H1 (cell line): ENCODE results near the gene ARRDC2. TPM values are rescaled to one million over a fixed set of nuclear protein-coding genes. Genes with fewer than 3 reads are reported as not detected.

Source experiments
- CTCF ChIA-PET: fragments of 300-600 bp; sonication (Branson Sonifier 250); formaldehyde crosslinking; loops from one replicate; lab custom pipeline; 2021; ENCODE audit not compliant: partially characterized antibody; lab: Charles Lee
- POLR2A ChIA-PET: fragments of 300-600 bp; sonication (Branson Sonifier 250); formaldehyde crosslinking; loops from one replicate; lab custom pipeline; 2021; ENCODE audit warnings: inconsistent platforms; ENCODE audit not compliant: partially characterized antibody; lab: Charles Lee
- DNase-seq, 2 experiments: peaks; one replicate each; pipeline versions ENCODE4 v3.0.0 to v3.0.0-alpha.2; 2010 to 2022; ENCODE audit warnings: low spot score in 2 of 2, low read depth in 1 of 2, mixed read lengths in 1 of 2
- FAIRE-seq: peaks from 2 replicates; lab custom pipeline; 2011; peaks lifted over from hg19 to GRCh38; lab: Jason Lieb, UNC
- H2AFZ ChIP-seq: 2 replicates; pipeline ENCODE4 v1.8.1; 2012; ENCODE audit warnings: low read length, inconsistent platforms
- H2AK5ac ChIP-seq: 2 replicates; pipeline ENCODE4 v1.6.1; 2013; ENCODE audit warnings: low read depth, low read length
- H2BK120ac ChIP-seq: replicated peaks from 2 replicates; pipeline ENCODE3; 2013; ENCODE audit warnings: low read depth, low read length, inconsistent platforms
- H2BK12ac ChIP-seq: 2 replicates; pipeline ENCODE4 v1.6.1; 2013; ENCODE audit warnings: low read depth, low read length
- H2BK15ac ChIP-seq: 2 replicates; pipeline ENCODE4 v1.6.1; 2013; ENCODE audit warnings: low read length
- H2BK20ac ChIP-seq: 2 replicates; pipeline ENCODE4 v1.6.1; 2013; ENCODE audit warnings: low read length
- H2BK5ac ChIP-seq: 2 replicates; pipeline ENCODE4 v1.6.1; 2013; ENCODE audit warnings: low read depth, low read length
- H3K14ac ChIP-seq: 2 replicates; pipeline ENCODE4 v1.6.1; 2013; ENCODE audit warnings: inconsistent platforms; ENCODE audit not compliant: insufficient read length
- H3K18ac ChIP-seq: 2 replicates; pipeline ENCODE4 v1.6.1; 2013; ENCODE audit warnings: low read length; ENCODE audit errors: extremely low read depth
- H3K23ac ChIP-seq: 2 replicates; pipeline ENCODE4 v1.6.1; 2013; ENCODE audit warnings: inconsistent platforms; ENCODE audit not compliant: insufficient read length
- H3K23me2 ChIP-seq: 2 replicates; pipeline ENCODE4 v1.6.1; 2013; ENCODE audit warnings: low read depth, low read length
- H3K27ac ChIP-seq: 2 replicates; pipeline ENCODE4 v1.6.1; 2011; ENCODE audit warnings: low read depth, low read length, inconsistent platforms
- H3K27me3 ChIP-seq, 4 experiments: replicated peaks in 1 of 4; 1 replicate in 1 of 4; 2 replicates in 3 of 4; pipeline versions ENCODE4 v1.6.1 to v1.8.1; 2011 to 2013; ENCODE audit warnings: low read length in 3 of 4, mild to moderate bottlenecking in 3 of 4, inconsistent platforms in 2 of 4, mixed read lengths in 2 of 4, moderate library complexity in 1 of 4; ENCODE audit not compliant: control insufficient read depth in 3 of 4, insufficient read depth in 3 of 4; ENCODE audit errors: extremely low read depth in 1 of 4
- H3K36me3 ChIP-seq, 4 experiments: 2 replicates each; pipeline versions ENCODE4 v1.6.1 to v1.8.1; 2011 to 2013; ENCODE audit warnings: mild to moderate bottlenecking in 4 of 4, low read length in 3 of 4, moderate library complexity in 2 of 4, control low read depth in 1 of 4, inconsistent platforms in 1 of 4; ENCODE audit not compliant: insufficient read depth in 4 of 4, control insufficient read depth in 2 of 4
- H3K4ac ChIP-seq: replicated peaks from 2 replicates; pipeline ENCODE3; 2013; ENCODE audit warnings: low read length, low read depth, mixed read lengths, inconsistent platforms; ENCODE audit not compliant: insufficient read length
- H3K4me1 ChIP-seq, 4 experiments: replicated peaks in 1 of 4; 1 replicate in 1 of 4; 2 replicates in 3 of 4; pipeline versions ENCODE4 v1.6.1 to v1.8.1; 2011 to 2013; ENCODE audit warnings: low read length in 3 of 4, inconsistent platforms in 2 of 4, mixed read lengths in 1 of 4; ENCODE audit not compliant: insufficient read depth in 4 of 4, control insufficient read depth in 3 of 4
- H3K4me2 ChIP-seq, 2 experiments: 2 replicates each; pipeline versions ENCODE4 v1.6.1 to v1.8.1; 2011 to 2013; ENCODE audit warnings: low read depth in 2 of 2, low read length in 2 of 2, control low read depth in 1 of 2, inconsistent platforms in 1 of 2, mild to moderate bottlenecking in 1 of 2; ENCODE audit not compliant: insufficient read depth in 1 of 2
- H3K4me3 ChIP-seq, 4 experiments: fragments of 200-600, 300-600 bp in 1 of 4; sonication (generic), shearing (Covaris generic), sonication (Bioruptor Twin) in 1 of 4; 2 replicates each; pipeline versions ENCODE4 v1.5.1 to v1.8.1; 2011 to 2016; ENCODE audit warnings: low read length in 4 of 4, low read depth in 3 of 4, control low read depth in 2 of 4, inconsistent platforms in 2 of 4, mild to moderate bottlenecking in 2 of 4, mixed read lengths in 1 of 4, moderate library complexity in 1 of 4; ENCODE audit not compliant: insufficient read depth in 2 of 4; ENCODE audit errors: extremely low read depth in 1 of 4
- H3K56ac ChIP-seq: replicated peaks from 2 replicates; pipeline ENCODE3; 2013; ENCODE audit warnings: low read depth, mild to moderate bottlenecking, mixed read lengths, low read length, inconsistent platforms; ENCODE audit not compliant: insufficient read length
- H3K79me1 ChIP-seq: 2 replicates; pipeline ENCODE4 v1.6.1; 2013; ENCODE audit warnings: low read depth, low read length, control low read depth
- H3K79me2 ChIP-seq, 2 experiments: 2 replicates each; pipeline versions ENCODE4 v1.6.1 to v1.8.1; 2012 to 2013; ENCODE audit warnings: low read length in 2 of 2, mild to moderate bottlenecking in 2 of 2, inconsistent platforms in 1 of 2; ENCODE audit not compliant: insufficient read depth in 2 of 2, control insufficient read depth in 1 of 2
- H3K9ac ChIP-seq, 4 experiments: replicated peaks in 1 of 4; 1 replicate in 1 of 4; 2 replicates in 3 of 4; pipeline versions ENCODE4 v1.6.1 to v1.8.1; 2011 to 2013; ENCODE audit warnings: low read depth in 3 of 4, low read length in 3 of 4, control low read depth in 2 of 4, mild to moderate bottlenecking in 2 of 4, moderate library complexity in 2 of 4, inconsistent platforms in 1 of 4; ENCODE audit errors: extremely low read depth in 1 of 4
- H3K9me3 ChIP-seq, 2 experiments: 2 replicates each; pipeline versions ENCODE4 v1.6.1 to v1.8.1; 2012 to 2013; ENCODE audit warnings: mild to moderate bottlenecking in 2 of 2, moderate library complexity in 2 of 2, control low read depth in 1 of 2, inconsistent platforms in 1 of 2, low read depth in 1 of 2, low read length in 1 of 2, mixed read lengths in 1 of 2; ENCODE audit not compliant: insufficient read depth in 2 of 2
- H4K20me1 ChIP-seq, 2 experiments: replicated peaks in 1 of 2; 2 replicates each; pipeline versions ENCODE3 to v1.8.1; 2011 to 2013; ENCODE audit warnings: inconsistent platforms in 2 of 2, low read length in 2 of 2, mild to moderate bottlenecking in 1 of 2; ENCODE audit not compliant: insufficient read depth in 2 of 2, control insufficient read depth in 1 of 2
- H4K5ac ChIP-seq: 2 replicates; pipeline ENCODE4 v1.6.1; 2013; ENCODE audit warnings: low read length, low read depth, mixed read lengths, inconsistent platforms; ENCODE audit not compliant: insufficient read length
- H4K8ac ChIP-seq: 2 replicates; pipeline ENCODE4 v1.8.0; 2013; ENCODE audit warnings: mild to moderate bottlenecking, moderate library complexity, low read length, inconsistent platforms; ENCODE audit not compliant: insufficient read depth; ENCODE audit errors: extremely low read depth
- H4K91ac ChIP-seq: replicated peaks from 2 replicates; pipeline ENCODE3; 2013; ENCODE audit warnings: low read length, mixed read lengths, inconsistent platforms; ENCODE audit not compliant: insufficient read length
- CBX5 ChIP-seq: fragments of 300-800, 300-1000 bp; sonication (generic); IDR thresholded peaks from 2 replicates; pipeline ENCODE4 v1.7.1; 2016; ENCODE audit warnings: antibody characterized with exemption, low read length, low read depth
- CHD2 ChIP-seq: IDR thresholded peaks from 2 replicates; pipeline ENCODE4 v1.6.1; 2012; ENCODE audit warnings: low read length, improper control_type of control experiment
- CREB1 ChIP-seq: IDR thresholded peaks from 2 replicates; pipeline ENCODE4 v1.6.1; 2012; ENCODE audit warnings: inconsistent platforms
- EP300 ChIP-seq, 2 experiments: IDR thresholded peaks; 1 replicate in 1 of 2; 2 replicates in 1 of 2; pipeline ENCODE4 v1.6.1; 2011 to 2012; ENCODE audit warnings: low read depth in 2 of 2, low read length in 2 of 2, mild to moderate bottlenecking in 2 of 2, borderline replicate concordance in 1 of 2, inconsistent platforms in 1 of 2, moderate library complexity in 1 of 2
- EZH2 ChIP-seq: fragments of 200-600 bp; sonication (generic); IDR thresholded peaks from 2 replicates; pipeline ENCODE4 v1.7.1; 2012; ENCODE audit warnings: low read depth, mild to moderate bottlenecking, moderate library complexity, low read length, inconsistent platforms; ENCODE audit not compliant: severe bottlenecking
- FOSL1 ChIP-seq: IDR thresholded peaks from 2 replicates; pipeline ENCODE4 v1.6.1; 2011; ENCODE audit warnings: mild to moderate bottlenecking, low read depth, low read length, moderate library complexity; ENCODE audit not compliant: insufficient read depth
- HDAC6 ChIP-seq: IDR thresholded peaks from one replicate; pipeline ENCODE4 v1.7.1; 2012; ENCODE audit warnings: low read depth, mild to moderate bottlenecking, inconsistent platforms, low read length, moderate library complexity
- JUN ChIP-seq: IDR thresholded peaks from 2 replicates; pipeline ENCODE4 v1.6.1; 2011; ENCODE audit warnings: low read depth, mild to moderate bottlenecking, improper control_type of control experiment, low read length
- POLR2AphosphoS5 ChIP-seq: IDR thresholded peaks from 2 replicates; pipeline ENCODE4 v1.6.1; 2011; ENCODE audit warnings: low read depth, low read length
- RFX5 ChIP-seq: IDR thresholded peaks from 2 replicates; pipeline ENCODE4 v1.6.1; 2011; ENCODE audit warnings: low read depth, low read length, improper control_type of control experiment, borderline replicate concordance
- SAP30 ChIP-seq: fragments of 300-600 bp; sonication (generic); IDR thresholded peaks from 2 replicates; pipeline ENCODE4 v1.7.1; 2012; ENCODE audit warnings: low read length, moderate library complexity, mild to moderate bottlenecking, inconsistent platforms; ENCODE audit not compliant: insufficient read depth, insufficient replicate concordance
- SP4 ChIP-seq: IDR thresholded peaks from 2 replicates; pipeline ENCODE4 v1.6.1; 2012; ENCODE audit warnings: low read length, inconsistent platforms
- SRF ChIP-seq: IDR thresholded peaks from 2 replicates; pipeline ENCODE4 v1.6.1; 2011; ENCODE audit warnings: mild to moderate bottlenecking, low read depth, low read length, moderate library complexity
- TAF1 ChIP-seq: IDR thresholded peaks from 2 replicates; pipeline ENCODE4 v1.6.1; 2011; ENCODE audit warnings: mild to moderate bottlenecking, low read depth, low read length
- WGBS, 2 experiments: shearing (Covaris generic) in 1 of 2; methylation state at CpG; one replicate each; pipeline versions ENCODE4 v1.1.6 to v1.1.7; 2013 to 2015; ENCODE audit warnings: low lambda C conversion rate in 2 of 2, mixed read lengths in 2 of 2, inconsistent platforms in 1 of 2, low coverage in 1 of 2, missing lambda C conversion rate in 1 of 2; ENCODE audit not compliant: insufficient replicate concordance in 2 of 2, insufficient coverage in 1 of 2, insufficient read length in 1 of 2; ENCODE audit errors: extremely low coverage in 1 of 2, missing lambda C conversion rate in 1 of 2; 5-methylcytosine and 5-hydroxymethylcytosine counted together
- polyA plus RNA-seq, 7 experiments: library from polyadenylated mRNA; depleted of rRNA in 3 of 7; stranded (reverse) in 5 of 7; unstranded in 2 of 7; fragments of >200 nt in 5 of 7; fragments of 200-250 nt in 2 of 7; gene quantifications; 1 replicate in 5 of 7; 2 replicates in 1 of 7; 4 replicates in 1 of 7; pipeline versions ENCODE4 v1.2.1 to v1.2.3, GENCODE V29; 2011 to 2013; ENCODE audit warnings: missing spikeins in 2 of 7, mixed read lengths in 2 of 7
- total RNA-seq: library from RNA; stranded (reverse); fragmentation: NEBNext Ultra II Directional; extraction: Animal tissue kit (Norgen Biotek cat#: 25700); gene quantifications from 2 replicates; pipeline ENCODE4 v1.2.1, GENCODE V29; 2021

ARRDC2 gene
- total and polyA plus RNA-seq, 2 of the 8 experiments (the other 6 are each of a cell fraction or from before 2014, with no cell fraction given): 5.4 to 6.9 TPM

GRCh38 chr19:18016209-18016910 lies 8.4 kb downstream of the ARRDC2 start:
- WGBS, 2 experiments: 93% methylated on average over 13 of the region's 14 CpGs; no CpG with 5 or more reads in 1 of the 2 experiments
- TF ChIP-seq HDAC6: no peak
- no peak for TF ChIP-seq JUN
- no peak for TF ChIP-seq FOSL1
- TF ChIP-seq TAF1: no peak
- TF ChIP-seq SAP30: no peak
- TF ChIP-seq SRF: no peak
- TF ChIP-seq EZH2: no peak
- no peak for TF ChIP-seq CBX5
- TF ChIP-seq CHD2: no peak
- TF ChIP-seq SP4: no peak
- TF ChIP-seq EP300 (IDR thresholded peaks at IDR 0.05; ENCODE audit: borderline replicate concordance in 1 of 2, low read depth in 2 of 2, low read length in 2 of 2): no peak
- TF ChIP-seq POLR2AphosphoS5: no peak
- TF ChIP-seq CREB1: no peak
- no peak for TF ChIP-seq RFX5

More at GRCh38 chr19:18016209-18016910, 8.4 kb downstream of the ARRDC2 start:
- Histone ChIP-seq H4K20me1 (no peaks in the 10 kb centered on the region), H2BK20ac (no peak overlapping the region), H3K23me2 (no peaks in the 10 kb centered on the region), H3K27ac (no peak overlapping the region), H4K8ac (no peak overlapping the region), H3K36me3 (no peaks in the 10 kb centered on the region), H2BK120ac (no peak overlapping the region), H4K91ac (no peak overlapping the region), H3K14ac (no peak overlapping the region), H4K5ac (no peak overlapping the region), H3K79me2 (no peaks in the 10 kb centered on the region), H2BK15ac (no peak overlapping the region), H3K4me2 (no peak overlapping the region), H3K23ac (no peak overlapping the region), H3K4me1 (no peaks in the 10 kb centered on the region), H3K56ac (no peak overlapping the region), H2AFZ (no peak overlapping the region), H3K4ac (no peak overlapping the region), H3K18ac (no peak overlapping the region), H3K27me3 (no peaks in the 10 kb centered on the region; a peak in 1 of 7 replicates), H3K4me3 (no peak overlapping the region), H3K9me3 (no peaks in the 10 kb centered on the region), H2BK12ac (no peak overlapping the region), H3K9ac (no peak overlapping the region), H3K79me1 (no peaks in the 10 kb centered on the region), H2AK5ac (no peak overlapping the region), H2BK5ac (no peak overlapping the region)
- POLR2A ChIA-PET: no interaction called here
- FAIRE-seq (no peak), DNase-seq (no peak)
- CTCF ChIA-PET: interaction anchor here (1.0 kb wide), 1 partner anchor 78 kb away, joined by 3 read pairs; no protein-coding TSS in a partner anchor
